Upper lobe of left lung (tissue), 4 donors: ENCODE data around the gene GALNT6.
"Not testable (repeated sequence)": the region's sequence is repeated elsewhere in the genome, so short reads cannot be mapped to it uniquely, and the experiment has no call there.

Experiments
- POLR2A ChIP-seq, 4 donors: fragments of 450-650 bp; IDR thresholded peaks; one replicate each; pipeline ENCODE4 v1.5.1; 2016 to 2017; ENCODE audit warnings: antibody characterized with exemption in 4 of 4, mild to moderate bottlenecking in 2 of 4
- POLR2AphosphoS5 ChIP-seq, 2 donors: sonication (generic); formaldehyde crosslinking; IDR thresholded peaks; one replicate each; pipeline ENCODE4 v1.5.1; 2017; ENCODE audit warnings: antibody characterized with exemption in 2 of 2
- TF ChIP-seq, protein P1 (sequence below), 6 experiments: fragments of 450-650 bp in 4 of 6; fragments of 200-600 bp in 2 of 6; sonication (generic) in 2 of 6; IDR thresholded peaks; one replicate each; pipeline ENCODE4 v1.5.1; 2016 to 2019; ENCODE audit warnings: antibody characterized with exemption in 6 of 6

DNA sequence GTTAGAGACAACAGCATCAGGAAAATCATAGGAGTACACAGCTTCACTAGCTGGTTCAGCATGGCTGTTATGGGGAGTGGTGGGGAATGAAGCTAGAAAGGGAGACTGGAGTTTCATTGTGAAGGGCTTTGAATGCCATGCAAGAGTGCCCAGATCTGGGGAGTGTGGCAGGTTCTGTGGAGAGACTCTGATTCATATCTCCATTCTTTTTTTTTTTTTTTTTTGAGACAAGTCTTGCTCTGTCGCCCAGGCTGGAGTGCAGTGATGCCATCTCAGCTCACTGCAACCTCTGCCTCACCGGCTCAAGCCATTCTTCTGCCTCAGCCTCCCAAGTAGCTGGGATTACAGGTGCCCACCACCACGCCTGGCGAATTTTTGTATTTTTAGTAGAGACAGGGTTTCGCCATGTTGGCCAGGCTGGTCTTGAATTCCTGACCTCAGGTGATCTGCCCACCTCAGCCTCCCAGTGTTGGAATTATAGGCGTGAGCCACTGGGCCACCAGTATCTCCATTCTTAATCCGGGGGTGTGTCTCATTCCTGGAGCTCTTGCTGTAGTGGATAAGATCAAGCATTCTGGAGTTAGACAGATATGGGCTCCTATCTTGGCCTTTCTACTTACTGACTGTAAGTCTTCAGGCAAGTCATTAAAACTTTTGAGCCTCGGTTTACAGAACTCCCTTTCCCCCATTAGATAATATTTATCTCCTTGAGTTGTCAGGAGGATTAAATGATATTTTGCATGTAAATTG, 73.0 kb downstream of the GALNT6 start:
- TF ChIP-seq POLR2AphosphoS5, POLR2A (IDR thresholded peaks at IDR 0.05): not testable (repeated sequence)
- TF ChIP-seq, protein P1, sequence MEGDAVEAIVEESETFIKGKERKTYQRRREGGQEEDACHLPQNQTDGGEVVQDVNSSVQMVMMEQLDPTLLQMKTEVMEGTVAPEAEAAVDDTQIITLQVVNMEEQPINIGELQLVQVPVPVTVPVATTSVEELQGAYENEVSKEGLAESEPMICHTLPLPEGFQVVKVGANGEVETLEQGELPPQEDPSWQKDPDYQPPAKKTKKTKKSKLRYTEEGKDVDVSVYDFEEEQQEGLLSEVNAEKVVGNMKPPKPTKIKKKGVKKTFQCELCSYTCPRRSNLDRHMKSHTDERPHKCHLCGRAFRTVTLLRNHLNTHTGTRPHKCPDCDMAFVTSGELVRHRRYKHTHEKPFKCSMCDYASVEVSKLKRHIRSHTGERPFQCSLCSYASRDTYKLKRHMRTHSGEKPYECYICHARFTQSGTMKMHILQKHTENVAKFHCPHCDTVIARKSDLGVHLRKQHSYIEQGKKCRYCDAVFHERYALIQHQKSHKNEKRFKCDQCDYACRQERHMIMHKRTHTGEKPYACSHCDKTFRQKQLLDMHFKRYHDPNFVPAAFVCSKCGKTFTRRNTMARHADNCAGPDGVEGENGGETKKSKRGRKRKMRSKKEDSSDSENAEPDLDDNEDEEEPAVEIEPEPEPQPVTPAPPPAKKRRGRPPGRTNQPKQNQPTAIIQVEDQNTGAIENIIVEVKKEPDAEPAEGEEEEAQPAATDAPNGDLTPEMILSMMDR (IDR thresholded peaks at IDR 0.05) = not testable (repeated sequence)
